Measurements from ENCODE around the gene ATXN7L2.

The ATXN7L2 gene

GRCh38 chr1:109528712-109529111 is 45.0 kb downstream of the ATXN7L2 start:
- DNase-seq = no peak

DNA sequence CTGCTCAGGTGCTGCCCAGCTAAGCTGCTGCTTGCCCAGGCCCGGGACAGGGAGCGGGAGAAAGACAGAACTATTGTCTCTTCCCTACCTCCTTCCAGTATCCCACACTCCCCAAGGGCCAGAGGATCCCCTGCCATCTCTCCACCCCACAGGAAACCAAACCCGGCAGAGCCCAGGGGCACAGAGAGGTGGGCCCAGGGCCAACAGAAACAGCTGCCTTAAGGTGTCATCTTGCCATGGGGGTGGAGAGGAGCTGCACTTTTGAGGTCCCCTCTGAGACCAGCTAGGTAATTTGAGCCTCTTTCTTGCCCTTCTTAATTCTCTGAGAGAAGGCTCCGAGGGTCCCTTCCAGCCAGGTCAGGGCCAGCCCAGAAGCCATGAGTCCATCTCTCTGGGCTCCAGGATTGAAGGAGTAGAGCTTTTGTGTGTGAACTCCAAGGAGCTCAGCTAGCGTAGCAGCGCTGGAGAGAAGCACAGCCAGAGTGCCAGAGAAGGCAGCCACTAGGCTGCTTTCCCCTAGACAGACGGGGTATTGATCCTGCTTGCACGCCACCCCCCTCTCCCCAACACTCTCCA is 46.3 kb downstream of the ATXN7L2 start:
- peak; percentile 71 for DNase-seq

GRCh38 chr1:109530457-109531087 is 46.9 kb downstream of the ATXN7L2 start:
- DNase-seq = peak; percentile 98

DNA sequence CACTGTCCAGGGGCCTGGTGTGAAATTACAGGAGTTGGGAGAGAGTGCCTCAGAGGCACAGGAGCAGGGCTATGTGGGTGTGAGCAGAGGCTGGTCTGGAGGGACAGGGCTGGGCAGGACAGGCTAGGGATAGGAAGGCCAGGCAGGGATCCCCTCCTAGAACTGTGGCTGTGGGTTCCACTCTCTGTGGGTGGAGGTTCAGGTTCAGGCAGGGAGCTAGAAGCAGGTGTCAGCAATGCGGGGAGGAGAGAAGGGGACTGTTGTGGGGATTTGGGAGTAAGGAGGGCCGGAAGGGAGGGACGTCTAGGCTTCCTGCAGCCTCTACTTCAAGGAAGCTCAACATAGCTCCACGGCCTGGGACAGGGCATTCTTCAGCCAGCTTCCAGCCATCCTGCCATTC is 47.7 kb downstream of the ATXN7L2 start:
- DNase-seq = no peak

DNA sequence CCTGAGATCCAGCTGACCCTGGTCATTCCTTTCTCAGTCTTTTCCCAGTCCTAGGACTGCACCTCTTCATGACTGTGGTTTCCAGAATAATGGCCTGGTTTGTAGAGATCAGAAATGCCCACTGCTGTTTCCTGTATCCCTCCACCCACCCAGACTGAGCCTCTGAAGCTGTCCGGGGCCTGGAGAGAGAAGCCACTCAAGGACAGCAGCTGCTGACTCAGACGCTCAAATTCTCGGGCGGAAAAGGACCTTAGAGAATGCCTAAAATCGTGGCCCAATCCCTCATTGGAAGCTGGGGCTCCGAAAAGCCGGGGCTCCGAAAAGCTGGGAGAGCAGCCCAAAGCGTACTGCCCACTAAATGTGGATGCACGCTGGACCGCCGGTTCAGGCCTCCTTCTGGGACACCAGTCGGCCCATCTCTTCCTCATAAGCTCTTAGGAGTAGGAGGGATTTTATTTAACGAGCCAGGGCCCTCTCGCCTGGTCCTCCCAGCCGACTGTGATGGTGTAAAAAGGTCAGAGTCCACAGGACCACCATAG is 48.2 kb downstream of the ATXN7L2 start:
- no peak for DNase-seq

DNA sequence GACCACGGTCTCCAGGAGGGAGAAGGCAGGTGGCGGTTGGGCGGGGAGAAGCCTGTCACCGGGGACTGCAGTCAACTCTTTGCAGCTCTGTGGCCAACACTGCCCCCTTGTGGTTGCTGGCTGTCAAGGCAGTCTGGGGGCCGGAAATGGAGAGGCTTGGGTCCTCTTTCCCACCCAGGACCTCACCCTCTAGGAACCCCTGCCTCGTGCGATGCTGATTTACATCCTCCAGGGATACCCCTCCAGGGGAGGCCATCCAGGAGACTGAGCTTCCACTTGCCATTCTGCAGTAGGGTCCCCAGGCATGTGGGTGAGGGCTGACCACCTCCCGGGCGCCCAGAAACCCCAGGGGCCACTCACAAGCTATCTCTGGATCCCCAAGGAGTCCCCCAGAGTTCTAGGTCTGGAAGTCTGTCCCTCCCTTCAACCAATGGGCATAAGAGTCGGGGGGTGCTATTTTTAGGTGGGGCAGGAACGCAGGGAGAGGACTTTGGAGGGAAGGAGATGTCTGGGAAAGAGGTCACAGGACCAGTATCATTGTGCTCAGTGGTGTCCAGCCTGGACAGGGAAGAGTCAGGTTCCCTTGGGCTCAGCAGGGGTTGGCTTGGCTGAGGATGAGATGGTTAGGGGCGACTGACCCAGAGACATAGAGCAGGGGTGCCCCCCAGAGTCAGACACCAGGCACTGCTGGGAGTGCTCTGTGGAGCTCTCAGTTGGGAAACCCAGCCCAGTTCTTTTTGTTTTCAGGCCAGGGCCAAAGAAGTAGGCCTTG is 48.8 kb downstream of the ATXN7L2 start:
- peak; percentile 41 for DNase-seq

DNA sequence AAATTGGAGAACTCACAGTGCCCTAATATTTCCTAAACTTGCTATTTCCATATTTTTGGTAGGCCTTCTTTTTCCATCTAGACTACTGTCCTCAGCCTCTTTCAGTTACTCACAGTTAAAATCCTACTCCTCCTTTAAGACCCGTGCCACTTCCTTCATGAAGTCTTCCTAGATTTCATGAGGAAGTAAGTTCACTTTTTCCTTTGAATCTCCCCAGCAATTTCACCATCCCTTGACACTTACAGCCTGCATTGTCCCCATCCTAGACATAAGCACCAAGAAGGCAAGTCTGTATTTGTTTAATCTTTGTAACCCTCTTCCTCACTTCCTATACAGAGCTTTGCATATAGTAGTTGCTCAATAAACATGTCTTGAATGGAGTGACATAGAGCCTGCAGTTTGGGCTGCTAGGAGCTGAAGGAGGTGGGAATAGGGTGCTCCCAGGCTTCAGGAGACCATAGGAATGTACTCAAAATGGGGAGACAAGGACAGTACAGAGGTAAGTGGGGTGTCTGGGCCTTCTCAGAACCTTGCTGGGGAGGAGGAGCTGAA is 50.7 kb downstream of the ATXN7L2 start:
- DNase-seq = no peak

DNA sequence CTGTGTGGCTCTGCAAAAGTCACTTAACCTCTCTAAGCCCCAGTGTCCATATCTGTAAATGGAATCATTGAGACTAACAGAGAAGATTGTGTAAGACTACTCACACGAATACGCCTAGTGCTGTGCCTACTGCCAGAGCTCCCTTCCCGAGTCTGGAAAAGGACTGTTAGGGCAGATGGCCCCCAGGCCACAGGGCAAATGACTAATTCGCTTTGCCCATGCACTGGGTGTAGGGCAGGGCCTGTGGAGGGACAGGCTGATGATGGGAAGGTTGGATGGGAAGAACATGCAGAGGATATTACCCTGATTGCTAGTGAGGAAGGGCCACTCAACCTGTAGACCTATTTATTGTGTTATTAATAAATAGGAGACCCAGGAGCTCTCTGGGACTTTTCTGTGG is 51.8 kb downstream of the ATXN7L2 start:
- DNase-seq = no peak

- no peak for DNase-seq
These were observed 52.3 kb downstream of the ATXN7L2 start for GRCh38 chr1:109535971-109536491.

GRCh38 chr1:109537450-109538178 is 53.9 kb downstream of the ATXN7L2 start:
- no peak for DNase-seq

GRCh38 chr1:109538827-109539555 is 55.3 kb downstream of the ATXN7L2 start:
- DNase-seq = no peak

DNA sequence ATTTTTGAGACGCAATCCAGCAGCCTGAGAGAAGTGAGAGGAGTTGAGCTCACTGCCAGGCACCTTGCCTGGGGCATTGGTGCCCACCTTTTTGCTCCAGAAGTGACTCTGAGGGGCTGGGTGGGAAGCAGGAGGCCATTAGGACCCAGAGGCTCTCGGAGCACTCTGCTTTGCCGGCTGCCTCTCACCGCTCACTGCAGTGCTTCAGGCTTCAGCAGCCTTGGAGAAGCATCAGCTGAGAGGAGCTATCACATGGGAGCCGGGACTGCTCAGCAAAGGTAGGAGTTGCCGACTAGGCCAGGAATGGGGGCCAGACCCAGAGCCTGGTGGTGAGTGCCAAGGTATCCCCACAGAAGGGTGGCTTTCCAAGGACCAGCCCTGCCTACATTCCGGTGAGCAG is 56.0 kb downstream of the ATXN7L2 start, which contains the start of gene GPR61:
Gene GPR61, plus strand, starts transcription at position 197 of the 400 bp plus-strand sequence. CDS start 3,151 bp downstream, outside the sequence.
- DNase-seq = no peak

DNA sequence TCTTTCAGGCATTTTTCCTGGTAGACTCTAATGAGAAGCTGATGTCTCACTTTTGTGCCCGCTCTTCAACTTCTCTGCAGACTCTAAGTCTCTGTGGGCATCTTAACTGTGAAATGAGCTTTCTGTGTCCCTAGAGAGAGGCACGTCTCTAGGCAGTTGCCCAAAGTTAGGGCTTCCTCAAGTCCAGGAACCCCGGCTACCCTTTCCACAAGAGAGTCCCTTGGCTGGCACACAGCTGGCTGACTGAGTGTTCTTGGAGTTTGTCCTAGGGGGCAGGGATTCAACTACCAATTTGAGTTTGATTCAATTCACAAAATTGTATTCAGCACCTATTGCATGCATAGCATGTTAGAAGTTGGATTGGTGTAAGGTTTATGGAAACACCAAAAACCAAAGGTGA is 57.4 kb downstream of the ATXN7L2 start:
- no peak for DNase-seq
